PC-3 (cell line): Measurements from ENCODE around the gene ADIRF. TPM values are rescaled to one million over a fixed set of nuclear protein-coding genes. Genes with fewer than 3 reads are reported as not detected.

Experiments used
- ATAC-seq: fragments of 200-7000 bp; cut with Tn5 transposase; 2 replicates; pipeline ENCODE4 v1.9.1; 2020; ENCODE audit warnings: mild to moderate bottlenecking, moderate library complexity
- BruUV-seq: library from RNA; stranded (reverse); fragments of 400-500 nt; replicated peaks from 2 replicates; lab custom pipeline; 2021; lab: Mats Ljungman, UMichigan
- CTCF ChIA-PET: fragments of 300-600 bp; sonication (Branson Sonifier 250); formaldehyde crosslinking; loops from one replicate; lab custom pipeline; 2022; ENCODE audit warnings: antibody characterized with exemption; lab: Charles Lee
- POLR2A ChIA-PET: fragments of 300-600 bp; sonication (Branson Sonifier 250); formaldehyde crosslinking; loops from one replicate; lab custom pipeline; 2022; ENCODE audit warnings: antibody characterized with exemption; ENCODE audit not compliant: unreplicated experiment; lab: Charles Lee
- DNase-seq: peaks from one replicate; pipeline ENCODE4 v3.0.0-alpha.2; 2015
- H2AFZ ChIP-seq: fragments of 300-600 bp; sonication (generic); 2 replicates; pipeline ENCODE4 v1.6.0; 2016; ENCODE audit warnings: antibody characterized with exemption, low read length
- H3F3A ChIP-seq: fragments of 300-600 bp; sonication (generic); one replicate; pipeline ENCODE4 v1.6.0; 2017; ENCODE audit warnings: antibody characterized with exemption, low read length, control low read depth, mild to moderate bottlenecking; ENCODE audit not compliant: unreplicated experiment
- H3K27ac ChIP-seq: fragments of 300-600 bp; sonication (generic); 2 replicates; pipeline ENCODE4 v1.5.1; 2016; ENCODE audit warnings: mild to moderate bottlenecking, low read length
- H3K27me3 ChIP-seq: fragments of 300-600 bp; sonication (generic); 2 replicates; pipeline ENCODE4 v1.6.1; 2016; ENCODE audit warnings: low read length, mixed read lengths
- H3K36me3 ChIP-seq: fragments of 300-600 bp; sonication (generic); 2 replicates; pipeline ENCODE4 v1.6.1; 2016; ENCODE audit warnings: low read depth, mixed run types, low read length, mixed read lengths
- H3K4me1 ChIP-seq: fragments of 300-600 bp; sonication (generic); 2 replicates; pipeline ENCODE4 v1.5.1; 2016; ENCODE audit warnings: low read length; ENCODE audit not compliant: insufficient read depth
- H3K4me2 ChIP-seq: fragments of 300-600 bp; sonication (generic); 2 replicates; pipeline ENCODE4 v1.6.0; 2016; ENCODE audit warnings: low read length
- H3K4me3 ChIP-seq: fragments of 300-600 bp; sonication (generic); 2 replicates; pipeline ENCODE4 v1.5.1; 2016; ENCODE audit warnings: mild to moderate bottlenecking, low read length, mixed read lengths
- H3K79me2 ChIP-seq: fragments of 300-600 bp; sonication (generic); 2 replicates; pipeline ENCODE4 v1.6.1; 2017; ENCODE audit warnings: low read length, mixed read lengths
- H3K9ac ChIP-seq: fragments of 300-600 bp; sonication (generic); 2 replicates; pipeline ENCODE4 v1.6.0; 2016; ENCODE audit warnings: mild to moderate bottlenecking, low read length
- H3K9me2 ChIP-seq: fragments of 300-600 bp; sonication (generic); replicated peaks from 2 replicates; pipeline ENCODE4 v1.6.1; 2016; ENCODE audit warnings: mixed run types, low read length, mixed read lengths
- H3K9me3 ChIP-seq: fragments of 300-600 bp; sonication (generic); 2 replicates; pipeline ENCODE4 v1.6.1; 2016; ENCODE audit warnings: low read length, mixed read lengths
- H4K20me1 ChIP-seq: fragments of 300-600 bp; sonication (generic); 2 replicates; pipeline ENCODE4 v1.6.1; 2016; ENCODE audit warnings: low read length, mixed read lengths
- EZH2 ChIP-seq: fragments of 300-600 bp; sonication (generic); IDR thresholded peaks from one replicate; pipeline ENCODE4 v1.6.1; 2017; ENCODE audit warnings: antibody characterized with exemption, mild to moderate bottlenecking, low read length; ENCODE audit not compliant: unreplicated experiment
- EZH2phosphoT487 ChIP-seq: fragments of 300-600 bp; sonication (generic); IDR thresholded peaks from 2 replicates; pipeline ENCODE4 v1.6.1; 2018; ENCODE audit warnings: mild to moderate bottlenecking, antibody characterized with exemption, low read length, borderline replicate concordance
- intact Hi-C: fragments of 100-400 bp; cut with micrococcal nuclease; formaldehyde crosslinking; loops from 2 replicates; pipeline ENCODE4 v1.9.0; 2023
- total RNA-seq: library from RNA; depleted of rRNA; stranded (reverse); fragments of >200 nt; gene quantifications from 2 replicates; pipeline ENCODE4 v1.2.3, GENCODE V29; 2014
- TF ChIP-seq, protein P1 (sequence below): fragments of 300-600 bp; sonication (generic); conservative IDR thresholded peaks from 2 replicates; pipeline ENCODE4 v1.5.1; 2017; ENCODE audit warnings: antibody characterized with exemption, low read depth, mild to moderate bottlenecking, low read length

Gene ADIRF
- total RNA-seq, 1 experiment from 2014 or later = 259 TPM

DNA sequence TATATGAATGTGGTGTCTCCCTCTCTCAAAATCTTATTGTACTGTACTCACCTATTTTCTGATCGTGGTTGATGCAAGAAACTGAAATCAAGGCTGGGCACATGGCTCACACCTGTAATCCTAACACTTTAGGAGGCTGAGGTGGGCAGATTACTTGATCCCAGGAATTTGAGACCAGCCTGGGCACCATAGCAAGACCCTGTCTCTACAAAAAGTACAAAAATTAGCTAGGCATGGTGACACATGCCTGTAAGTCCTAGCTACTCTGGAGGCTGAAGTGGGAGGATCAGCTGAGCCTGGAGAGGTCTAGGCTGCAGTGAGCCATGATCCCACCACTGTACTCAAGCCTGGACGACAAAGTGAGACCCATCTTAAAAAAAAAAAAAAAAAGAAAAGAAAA lies 26.9 kb upstream of the ADIRF start:
- ATAC-seq (no peak), DNase-seq (no peak)
- Histone ChIP-seq H3F3A (no peaks in the 10 kb centered on the region), H3K9me2 (no peaks in the 10 kb centered on the region), H2AFZ (no peak overlapping the region), H4K20me1 (no peaks in the 10 kb centered on the region), H3K27ac (no peak overlapping the region), H3K79me2 (no peaks in the 10 kb centered on the region), H3K9me3 (no peaks in the 10 kb centered on the region), H3K4me3 (no peak overlapping the region), H3K27me3 (no peaks in the 10 kb centered on the region), H3K36me3 (no peaks in the 10 kb centered on the region), H3K4me1 (no peaks in the 10 kb centered on the region), H3K4me2 (no peak overlapping the region), H3K9ac (no peak overlapping the region)
- TF ChIP-seq, protein P1, sequence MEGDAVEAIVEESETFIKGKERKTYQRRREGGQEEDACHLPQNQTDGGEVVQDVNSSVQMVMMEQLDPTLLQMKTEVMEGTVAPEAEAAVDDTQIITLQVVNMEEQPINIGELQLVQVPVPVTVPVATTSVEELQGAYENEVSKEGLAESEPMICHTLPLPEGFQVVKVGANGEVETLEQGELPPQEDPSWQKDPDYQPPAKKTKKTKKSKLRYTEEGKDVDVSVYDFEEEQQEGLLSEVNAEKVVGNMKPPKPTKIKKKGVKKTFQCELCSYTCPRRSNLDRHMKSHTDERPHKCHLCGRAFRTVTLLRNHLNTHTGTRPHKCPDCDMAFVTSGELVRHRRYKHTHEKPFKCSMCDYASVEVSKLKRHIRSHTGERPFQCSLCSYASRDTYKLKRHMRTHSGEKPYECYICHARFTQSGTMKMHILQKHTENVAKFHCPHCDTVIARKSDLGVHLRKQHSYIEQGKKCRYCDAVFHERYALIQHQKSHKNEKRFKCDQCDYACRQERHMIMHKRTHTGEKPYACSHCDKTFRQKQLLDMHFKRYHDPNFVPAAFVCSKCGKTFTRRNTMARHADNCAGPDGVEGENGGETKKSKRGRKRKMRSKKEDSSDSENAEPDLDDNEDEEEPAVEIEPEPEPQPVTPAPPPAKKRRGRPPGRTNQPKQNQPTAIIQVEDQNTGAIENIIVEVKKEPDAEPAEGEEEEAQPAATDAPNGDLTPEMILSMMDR = no peak
- TF ChIP-seq EZH2 = no peak
- TF ChIP-seq EZH2phosphoT487 = no peak
- POLR2A ChIA-PET = no interaction called here
- intact Hi-C loops = no loop called here
- BruUV-seq = no TSS peak
- CTCF ChIA-PET = interaction anchor here (0.6 kb wide), 1 partner anchor 179 kb away, joined by 3 read pairs; no protein-coding TSS in a partner anchor

DNA sequence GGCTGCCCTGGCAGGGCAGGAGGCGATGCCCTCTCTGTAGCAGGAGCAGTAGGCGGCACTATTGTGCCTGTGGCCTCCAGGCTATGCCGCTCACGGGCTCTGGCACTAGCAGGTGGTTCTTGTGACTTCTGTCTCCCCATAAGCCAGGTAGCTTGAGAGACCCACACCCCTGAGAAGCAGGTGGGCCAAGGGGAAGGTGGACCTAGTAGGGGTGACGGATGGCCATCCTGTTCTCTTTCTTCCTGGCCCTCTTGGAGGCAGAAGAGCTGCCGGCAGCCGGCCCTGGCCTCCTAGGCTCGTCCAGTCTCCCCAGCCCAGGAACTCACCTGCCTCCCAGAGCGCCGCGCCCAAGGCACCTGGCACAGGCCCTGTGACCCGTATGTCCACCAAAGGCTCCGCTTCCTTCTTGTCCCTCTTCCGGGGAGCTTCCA lies 26.3 kb upstream of the ADIRF start:
- no peaks in the 10 kb centered on the region for H3K79me2 ChIP-seq
- no TSS peak for BruUV-seq
- H3K27me3 ChIP-seq = no peaks in the 10 kb centered on the region
- ATAC-seq (no peak), DNase-seq (no peak)
- H2AFZ ChIP-seq = no peak overlapping the region
- H3K4me2 ChIP-seq = no peak overlapping the region
- H3K4me1 ChIP-seq = no peaks in the 10 kb centered on the region
- no peak for TF ChIP-seq EZH2phosphoT487
- TF ChIP-seq, protein P1 = no peak
- no peak for TF ChIP-seq EZH2
- H3K9ac ChIP-seq = no peak overlapping the region
- no peaks in the 10 kb centered on the region for H3K9me2 ChIP-seq
- no peak overlapping the region for H3K27ac ChIP-seq
- intact Hi-C loops = no loop called here
- H3K36me3 ChIP-seq = no peaks in the 10 kb centered on the region
- ChIA-PET CTCF (no interaction called here), POLR2A (no interaction called here)
- no peaks in the 10 kb centered on the region for H3F3A ChIP-seq
- H4K20me1 ChIP-seq = no peaks in the 10 kb centered on the region
- H3K4me3 ChIP-seq = no peak overlapping the region
- H3K9me3 ChIP-seq = no peaks in the 10 kb centered on the region

DNA sequence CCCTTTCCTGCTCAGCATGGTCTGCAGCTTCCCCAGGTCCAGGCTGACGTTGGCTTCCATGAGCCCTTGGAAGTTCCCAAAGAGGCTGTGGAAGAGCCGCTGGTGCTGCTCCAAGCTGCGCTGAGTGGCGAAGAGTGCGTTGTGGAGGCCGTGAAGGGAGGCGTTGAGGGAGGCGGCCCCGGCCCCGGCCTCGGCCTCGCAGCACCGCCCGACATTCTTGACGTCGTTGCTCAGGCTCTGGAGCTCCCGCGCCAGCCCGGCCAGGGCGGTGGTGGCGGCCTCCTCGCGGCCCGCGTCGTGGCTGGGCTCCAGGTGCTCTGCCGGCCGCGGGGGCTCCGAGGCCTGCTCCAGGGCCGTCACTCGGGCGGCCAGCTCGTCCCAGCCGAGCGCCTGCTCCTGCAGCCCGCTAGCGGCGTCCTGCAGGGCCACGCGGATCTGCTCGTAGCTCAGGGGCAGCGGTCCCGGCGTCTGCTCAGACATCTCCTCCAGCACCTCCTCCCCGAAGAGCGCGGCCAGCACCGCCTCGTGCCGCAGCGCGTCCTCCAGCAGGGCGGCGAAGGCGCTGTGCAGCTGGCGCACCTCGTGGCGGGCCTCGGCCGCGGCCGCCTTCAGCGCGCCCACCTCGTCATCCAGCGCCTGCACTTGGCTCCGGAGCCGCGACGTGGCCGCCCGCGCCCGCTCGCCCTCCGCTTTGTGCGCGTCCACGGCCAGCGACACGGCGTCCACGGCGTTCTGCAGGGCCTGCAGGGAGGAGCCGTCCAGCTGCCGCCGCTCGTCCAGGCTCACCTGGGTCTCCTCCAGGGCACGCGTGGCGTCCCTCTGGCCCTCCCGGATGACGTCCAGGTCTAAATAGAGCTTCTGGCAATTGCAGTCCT lies 25.6 kb upstream of the ADIRF start:
- no peak for DNase-seq
- no peak for ATAC-seq
- BruUV-seq = no TSS peak
- no peaks in the 10 kb centered on the region for H3K27me3 ChIP-seq
- no peaks in the 10 kb centered on the region for H3K9me2 ChIP-seq
- no peaks in the 10 kb centered on the region for H3K79me2 ChIP-seq
- TF ChIP-seq EZH2phosphoT487 (no peak), EZH2 (no peak)
- TF ChIP-seq, protein P1 = no peak
- no peak overlapping the region for H2AFZ ChIP-seq
- no peaks in the 10 kb centered on the region for H4K20me1 ChIP-seq
- POLR2A ChIA-PET = no interaction called here
- no peaks in the 10 kb centered on the region for H3F3A ChIP-seq
- no peaks in the 10 kb centered on the region for H3K4me1 ChIP-seq
- intact Hi-C loops = no loop called here
- no peak overlapping the region for H3K4me3 ChIP-seq
- H3K27ac ChIP-seq = no peak overlapping the region
- H3K36me3 ChIP-seq = no peaks in the 10 kb centered on the region
- H3K4me2 ChIP-seq = no peak overlapping the region
- CTCF ChIA-PET = interaction anchor here (0.6 kb wide), 1 partner anchor 21 kb away, joined by 3 read pairs; no protein-coding TSS in a partner anchor
- H3K9ac ChIP-seq = no peak overlapping the region
- no peaks in the 10 kb centered on the region for H3K9me3 ChIP-seq
